ENCODE data around the gene ATF7IP. TPM values are rescaled to one million over a fixed set of nuclear protein-coding genes. Genes with fewer than 3 reads are reported as not detected.
A peak's percentile ranks its signal among the peaks of the same experiment; 100 is the strongest.

ATF7IP gene
- total and polyA plus RNA-seq, 2 donors (not counting 1 experiment from before 2014, with no cell fraction given), result 28.1 to 208 TPM

- ChIA-PET POLR2A (no interaction called here), CTCF (no interaction called here)
- 75% methylated on average over 2 of the region's 5 CpGs for WGBS (ENCODE audit: insufficient coverage)
- Histone ChIP-seq H3K79me2 (ENCODE audit: control insufficient read depth, insufficient read depth, low read length) (peaks cover 50% of the 10 kb centered on the region), H3K27ac (ENCODE audit: low read length in 2 of 2) (peak overlapping the region in 1 of 2 donors; percentile 27), H2AFZ (ENCODE audit: insufficient read depth, low read depth, low read length, poor library complexity, severe bottlenecking) (no peak overlapping the region), H3K4me2 (replicated peaks; ENCODE audit: low read depth, low read length, poor library complexity, severe bottlenecking) (no peak overlapping the region), H3K9ac (ENCODE audit: low read length) (no peak overlapping the region), H3K4me3 (ENCODE audit: control extremely low read depth in 1 of 5, extremely low read depth in 1 of 5, insufficient read depth in 1 of 5, low read depth in 2 of 5, low read length in 4 of 5) (no peak overlapping the region), H3K36me3 (replicated peaks in 1 of 2; ENCODE audit: control extremely low read depth in 1 of 2, control insufficient read depth in 1 of 2, extremely low read depth in 1 of 2, insufficient read depth in 2 of 2, low read length in 1 of 2) (peaks cover 11 to 74% of the 10 kb centered on the region in 2 experiments), H4K20me1 (ENCODE audit: control insufficient read depth, insufficient read depth, low read length, poor library complexity, severe bottlenecking) (peaks cover 6% of the 10 kb centered on the region), H3K9me3 (ENCODE audit: control extremely low read depth in 1 of 3, control insufficient read depth in 2 of 3, insufficient read depth in 1 of 3, low read length in 2 of 3) (no peaks in the 10 kb centered on the region), H3K27me3 (replicated peaks in 1 of 4; ENCODE audit: control extremely low read depth in 1 of 4, control insufficient read depth in 3 of 4, insufficient read depth in 4 of 4, low read length in 3 of 4) (no peaks in the 10 kb centered on the region), H3K4me1 (ENCODE audit: control insufficient read depth in 2 of 2, insufficient read depth in 2 of 2, low read length in 2 of 2) (no peaks in the 10 kb centered on the region)
- Mint-ChIP-seq H3K27me3 (no peaks in the 10 kb centered on the region), H3K4me3 (no peak overlapping the region), H3K9me3 (ENCODE audit: insufficient read depth) (no peaks in the 10 kb centered on the region), H3K4me1 (peaks cover 10% of the 10 kb centered on the region), H3K27ac (peak overlapping the region; percentile 57)
- intact Hi-C loops (cut with micrococcal nuclease), result no loop called here
- ATAC-seq (ENCODE audit: low read depth), result peak; percentile 21
- TF ChIP-seq CTCF (IDR thresholded peaks at IDR 0.05) (no peak), EZH2 (IDR thresholded peaks at IDR 0.05; ENCODE audit: borderline replicate concordance, insufficient read depth, low read depth, low read length, poor library complexity, severe bottlenecking) (no peak)
- peak; percentile 35 for DNase-seq
Observed at GRCh38 chr12:14460212-14460841, 94.8 kb downstream of the ATF7IP start.

- Histone ChIP-seq H3K27ac (ENCODE audit: low read length in 2 of 2) (no peak overlapping the region), H3K4me3 (ENCODE audit: control extremely low read depth in 1 of 5, extremely low read depth in 1 of 5, insufficient read depth in 1 of 5, low read depth in 2 of 5, low read length in 4 of 5) (no peak overlapping the region), H2AFZ (ENCODE audit: insufficient read depth, low read depth, low read length, poor library complexity, severe bottlenecking) (no peak overlapping the region), H4K20me1 (ENCODE audit: control insufficient read depth, insufficient read depth, low read length, poor library complexity, severe bottlenecking) (no peaks in the 10 kb centered on the region), H3K9me3 (ENCODE audit: control extremely low read depth in 1 of 3, control insufficient read depth in 2 of 3, insufficient read depth in 1 of 3, low read length in 2 of 3) (peaks cover 13 to 50% (median 22%) of the 10 kb centered on the region in 3 donors), H3K79me2 (ENCODE audit: control insufficient read depth, insufficient read depth, low read length) (peaks cover 13% of the 10 kb centered on the region), H3K9ac (ENCODE audit: low read length) (no peak overlapping the region), H3K27me3 (replicated peaks in 1 of 4; ENCODE audit: control extremely low read depth in 1 of 4, control insufficient read depth in 3 of 4, insufficient read depth in 4 of 4, low read length in 3 of 4) (no peaks in the 10 kb centered on the region), H3K4me2 (replicated peaks; ENCODE audit: low read depth, low read length, poor library complexity, severe bottlenecking) (no peak overlapping the region), H3K4me1 (ENCODE audit: control insufficient read depth in 2 of 2, insufficient read depth in 2 of 2, low read length in 2 of 2) (no peaks in the 10 kb centered on the region), H3K36me3 (replicated peaks in 1 of 2; ENCODE audit: control extremely low read depth in 1 of 2, control insufficient read depth in 1 of 2, extremely low read depth in 1 of 2, insufficient read depth in 2 of 2, low read length in 1 of 2) (peaks cover 35 to 76% of the 10 kb centered on the region in 2 experiments)
- TF ChIP-seq EZH2 (IDR thresholded peaks at IDR 0.05; ENCODE audit: borderline replicate concordance, insufficient read depth, low read depth, low read length, poor library complexity, severe bottlenecking) (no peak), CTCF (IDR thresholded peaks at IDR 0.05) (no peak)
- Mint-ChIP-seq H3K27me3 (no peaks in the 10 kb centered on the region), H3K4me1 (peaks cover 2% of the 10 kb centered on the region), H3K9me3 (ENCODE audit: insufficient read depth) (peaks cover 7% of the 10 kb centered on the region), H3K4me3 (no peak overlapping the region), H3K27ac (no peak overlapping the region)
- ATAC-seq (ENCODE audit: low read depth) (no peak), DNase-seq (no peak)
- CTCF ChIA-PET, result no interaction called here
- no CpG with 5 or more reads among the region's 1 CpG for WGBS (ENCODE audit: insufficient coverage)
- intact Hi-C loops (cut with micrococcal nuclease), result loop anchor here (5.0 to 10.0 kb wide), 2 partner anchors 39 to 107 kb away; partner anchors contain the start of gene ATF7IP
- POLR2A ChIA-PET, result no interaction called here
Observed at GRCh38 chr12:14471497-14471896, 106.0 kb downstream of the ATF7IP start.
